K562 (cell line): ENCODE measurements around the gene ZMYM4. TPM values are rescaled to one million over a fixed set of nuclear protein-coding genes. Genes with fewer than 3 reads are reported as not detected.

Source experiments
- ATAC-seq: fragments of 200-7000 bp; cut with Tn5 transposase; 3 replicates; pipeline ENCODE4 v1.9.1; 2020; ENCODE audit warnings: moderate library complexity
- BruUV-seq: library from RNA; stranded (reverse); fragments of 400-500 nt; replicated peaks from 2 replicates; lab custom pipeline; 2021; lab: Mats Ljungman, UMichigan
- CTCF ChIA-PET: fragments of 300-600 bp; formaldehyde crosslinking; extraction: SDS; loops from one replicate; lab custom pipeline; 2021; ENCODE audit warnings: low intra/inter-chr PET ratio; lab: Yijun Ruan, JAX
- POLR2A ChIA-PET: fragments of 300-600, 350-650 bp; sonication (Branson Sonifier 250); formaldehyde crosslinking; extraction: SDS; loops from one replicate; lab custom pipeline; 2021; ENCODE audit warnings: antibody characterized with exemption, inconsistent platforms; lab: Yijun Ruan, JAX
- DNase-seq, 4 experiments: peaks; one replicate each; pipeline versions ENCODE4 v3.0.0 to v3.0.0-alpha.2; 2011 to 2018; ENCODE audit warnings: low spot score in 3 of 4, mixed read lengths in 3 of 4; ENCODE audit errors: extremely low read depth in 1 of 4
- FAIRE-seq: peaks from 2 replicates; lab custom pipeline; 2011; peaks lifted over from hg19 to GRCh38; lab: Jason Lieb, UNC
- H2AFZ ChIP-seq: 2 replicates; pipeline ENCODE4 v1.6.0; 2011; ENCODE audit warnings: low read depth, low read length, control low read depth, inconsistent platforms
- H3K27ac ChIP-seq: fragments of 200-600 bp; 3 replicates; pipeline ENCODE4 v1.8.0; 2011; ENCODE audit warnings: low read depth, mild to moderate bottlenecking, control low read depth, inconsistent platforms, low read length, moderate library complexity, mixed read lengths; ENCODE audit errors: extremely low read depth
- H3K27me3 ChIP-seq, 2 experiments: fragments of 300-600 bp in 1 of 2; 2 replicates in 1 of 2; 3 replicates in 1 of 2; pipeline versions ENCODE4 v1.6.0 to v1.8.0; 2011; ENCODE audit warnings: inconsistent platforms in 2 of 2, low read length in 2 of 2, mild to moderate bottlenecking in 1 of 2, mixed read lengths in 1 of 2, moderate library complexity in 1 of 2; ENCODE audit not compliant: control insufficient read depth in 2 of 2, insufficient read depth in 2 of 2
- H3K36me3 ChIP-seq: fragments of 300-600 bp; 3 replicates; pipeline ENCODE4 v1.8.0; 2011; ENCODE audit warnings: mild to moderate bottlenecking, low read length, inconsistent platforms; ENCODE audit not compliant: control insufficient read depth, insufficient read depth
- H3K4me1 ChIP-seq, 2 experiments: fragments of 200-600 bp in 1 of 2; replicated peaks in 1 of 2; 2 replicates in 1 of 2; 3 replicates in 1 of 2; pipeline versions ENCODE4 v1.5.1 to v1.8.0; 2011; ENCODE audit warnings: inconsistent platforms in 2 of 2, low read length in 2 of 2, mild to moderate bottlenecking in 1 of 2, mixed read lengths in 1 of 2, moderate library complexity in 1 of 2; ENCODE audit not compliant: control insufficient read depth in 2 of 2, insufficient read depth in 2 of 2
- H3K4me2 ChIP-seq: 2 replicates; pipeline ENCODE4 v1.6.1; 2011; ENCODE audit warnings: low read length, control low read depth, inconsistent platforms, mixed read lengths; ENCODE audit not compliant: insufficient read depth
- H3K4me3 ChIP-seq: fragments of 200-600 bp; sonication (generic), shearing (Covaris generic); 2 replicates; pipeline ENCODE4 v1.5.1; 2016; ENCODE audit warnings: control low read depth, inconsistent platforms
- H3K79me2 ChIP-seq: fragments of 200-600 bp; 3 replicates; pipeline ENCODE4 v1.8.0; 2011; ENCODE audit warnings: low read length, inconsistent platforms; ENCODE audit not compliant: control insufficient read depth, insufficient read depth
- H3K9ac ChIP-seq, 2 experiments: 2 replicates each; pipeline versions ENCODE4 v1.6.0 to v1.6.1; 2011; ENCODE audit warnings: low read depth in 2 of 2, low read length in 2 of 2, control low read depth in 1 of 2, inconsistent platforms in 1 of 2, mild to moderate bottlenecking in 1 of 2, mixed read lengths in 1 of 2; ENCODE audit not compliant: insufficient read depth in 1 of 2
- H3K9me1 ChIP-seq: one replicate; pipeline ENCODE4 v1.6.0; 2011; ENCODE audit warnings: inconsistent platforms, mild to moderate bottlenecking, low read length, moderate library complexity; ENCODE audit not compliant: control insufficient read depth, insufficient read depth
- H3K9me3 ChIP-seq: replicated peaks from 2 replicates; pipeline ENCODE4 v1.5.1; 2011; ENCODE audit warnings: low read depth, low read length, inconsistent platforms; ENCODE audit not compliant: control insufficient read depth, insufficient read depth
- H4K20me1 ChIP-seq: replicated peaks from 2 replicates; pipeline ENCODE4 v1.6.1; 2011; ENCODE audit warnings: low read length, inconsistent platforms, mixed read lengths; ENCODE audit not compliant: control insufficient read depth, insufficient read depth
- BMI1 ChIP-seq: fragments of 150-350 bp; IDR thresholded peaks from 2 replicates; pipeline ENCODE4 v1.6.1; 2014; ENCODE audit warnings: low read length
- GATAD2B ChIP-seq: fragments of 450-650 bp; IDR thresholded peaks from 2 replicates; pipeline ENCODE4 v1.6.1; 2017; ENCODE audit warnings: mild to moderate bottlenecking, borderline replicate concordance
- KDM2B ChIP-seq: fragments of 250-450 bp; sonication (Bioruptor Pico); IDR thresholded peaks from 2 replicates; pipeline ENCODE4 v1.8.0; 2021; ENCODE audit warnings: mild to moderate bottlenecking, moderate library complexity
- MXI1 ChIP-seq: IDR thresholded peaks from 2 replicates; pipeline ENCODE4 v1.6.1; 2011; ENCODE audit warnings: low read depth, mild to moderate bottlenecking, improper control_type of control experiment, low read length
- NFIC ChIP-seq: fragments of 450-650 bp; IDR thresholded peaks from 2 replicates; pipeline ENCODE4 v1.6.1; 2017; ENCODE audit warnings: mild to moderate bottlenecking, inconsistent platforms
- PHF8 ChIP-seq: fragments of 200-600 bp; sonication (generic); IDR thresholded peaks from 2 replicates; pipeline ENCODE4 v1.6.1; 2012; ENCODE audit warnings: mixed run types, mild to moderate bottlenecking, inconsistent platforms, low read length, moderate library complexity, borderline replicate concordance
- PPARD ChIP-seq: fragments of 250-450 bp; sonication (Bioruptor Pico); IDR thresholded peaks from 2 replicates; pipeline ENCODE4 v1.8.0; 2022; ENCODE audit warnings: inconsistent platforms, mild to moderate bottlenecking, moderate library complexity
- RBBP5 ChIP-seq: fragments of 200-600 bp; sonication (generic); IDR thresholded peaks from 2 replicates; pipeline ENCODE4 v1.6.1; 2012; ENCODE audit warnings: borderline replicate concordance, mild to moderate bottlenecking, low read length, control low read depth, inconsistent platforms; ENCODE audit not compliant: insufficient read depth, poor library complexity, severe bottlenecking
- SMAD2 ChIP-seq: fragments of 150-350 bp; IDR thresholded peaks from 2 replicates; pipeline ENCODE4 v1.6.1; 2014; ENCODE audit warnings: low read depth, mild to moderate bottlenecking, low read length
- TARDBP ChIP-seq: fragments of 450-650 bp; IDR thresholded peaks from 2 replicates; pipeline ENCODE4 v1.6.1; 2016
- ZNF146 ChIP-seq: IDR thresholded peaks from one replicate; pipeline ENCODE4 v1.6.1; 2018; ENCODE audit warnings: missing compliant biosample characterization; ENCODE audit not compliant: unreplicated experiment
- ZNF695 ChIP-seq: fragments of 450-650 bp; formaldehyde crosslinking; IDR thresholded peaks from 2 replicates; pipeline ENCODE4 v1.4.0; 2020; ENCODE audit warnings: mild to moderate bottlenecking, moderate library complexity
- WGBS: fragments of 100-300 bp; shearing (Covaris generic); methylation state at CpG from one replicate; pipeline ENCODE4 v1.1.6; 2016; ENCODE audit warnings: low coverage, mixed read lengths; ENCODE audit not compliant: insufficient coverage; ENCODE audit errors: missing lambda C conversion rate; 5-methylcytosine and 5-hydroxymethylcytosine counted together
- in situ Hi-C: fragments of 300-500 bp; cut with MboI; formaldehyde crosslinking; loops from 4 replicates; pipeline ENCODE4 v1.15.0; 2018; ENCODE audit warnings: inconsistent platforms, mixed read lengths
- intact Hi-C: fragments of 100-400 bp; cut with micrococcal nuclease; formaldehyde crosslinking; loops from 2 replicates; pipeline ENCODE4 v1.14.2; 2022
- polyA plus RNA-seq, 8 experiments: library from polyadenylated mRNA; depleted of rRNA in 4 of 8; stranded (reverse) in 5 of 8; unstranded in 3 of 8; fragments of >200 nt; fragmentation: Nextera tagmentation in 2 of 8; fragmentation: Illumina TruSeq in 1 of 8; extraction: Ambion mirVana in 2 of 8; extraction: Trizol in 1 of 8; gene quantifications; 2 replicates each; pipeline versions ENCODE4 v1.2.1 to v1.2.3, GENCODE V29; 2011 to 2014; ENCODE audit warnings: inconsistent platforms in 1 of 8, missing spikeins in 1 of 8
- total RNA-seq, 7 experiments: library from RNA; depleted of rRNA in 6 of 7; stranded (reverse); fragments of >200 nt in 6 of 7; fragmentation: Illumina TruSeq in 2 of 7; extraction: Trizol in 2 of 7; gene quantifications; 2 replicates each; pipeline versions ENCODE4 v1.2.1 to v1.2.3, GENCODE V29; 2011 to 2021; ENCODE audit warnings: low replicate concordance in 1 of 7

ZMYM4 gene
- total and polyA plus RNA-seq, 9 of the 15 experiments (the other 6 are each of a cell fraction or from before 2014, with no cell fraction given): 15.2 to 77.2 (median 63.3) TPM

DNA sequence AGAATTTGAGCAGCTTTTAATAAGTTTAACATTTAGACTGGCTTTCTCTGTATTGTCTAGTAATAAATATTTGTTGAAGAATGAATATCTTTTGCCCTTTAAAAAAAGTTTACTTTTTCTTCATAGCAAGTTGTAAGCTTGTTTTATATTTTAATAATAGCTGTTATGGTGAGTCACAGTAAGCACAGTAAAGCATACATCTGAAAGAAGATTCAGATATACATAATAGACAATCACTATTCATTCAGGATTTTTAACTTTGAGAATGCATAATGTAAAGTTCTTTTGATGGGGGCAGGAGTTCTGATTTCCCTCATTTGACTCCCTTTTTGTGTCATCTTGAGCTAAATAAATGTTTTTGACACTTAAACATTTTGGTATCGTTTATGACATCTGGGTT lies 66.0 kb downstream of the ZMYM4 start:
- no peak for FAIRE-seq
- no peaks in the 10 kb centered on the region for H3K9me1 ChIP-seq
- no peaks in the 10 kb centered on the region for H3K27me3 ChIP-seq
- no peak overlapping the region for H3K4me3 ChIP-seq
- H3K9ac ChIP-seq: no peak overlapping the region
- no TSS peak for BruUV-seq
- peaks cover 41% of the 10 kb centered on the region for H3K36me3 ChIP-seq
- no peaks in the 10 kb centered on the region for H3K9me3 ChIP-seq
- in situ Hi-C loops (no loop called here), intact Hi-C loops (no loop called here)
- no peak overlapping the region for H3K27ac ChIP-seq
- no peak for ATAC-seq
- peaks cover 17% of the 10 kb centered on the region for H3K79me2 ChIP-seq
- 100% methylated on average over 1 of the region's 1 CpG for WGBS
- no peak overlapping the region for H3K4me2 ChIP-seq
- H4K20me1 ChIP-seq: no peaks in the 10 kb centered on the region
- no peak overlapping the region for H2AFZ ChIP-seq
- TF ChIP-seq NFIC (no peak), ZNF146 (no peak), KDM2B (CRISPR knock-in tag) (no peak), GATAD2B (no peak), TARDBP (no peak), SMAD2 (no peak), PHF8 (no peak), BMI1 (no peak), PPARD (CRISPR knock-in tag) (no peak), ZNF695 (CRISPR knock-in tag) (no peak), RBBP5 (no peak), MXI1 (no peak)
- H3K4me1 ChIP-seq: no peaks in the 10 kb centered on the region
- ChIA-PET CTCF (no interaction called here), POLR2A (interaction anchor here (1.5 kb wide), 1 partner anchor 22 kb away, joined by 5 read pairs; no protein-coding TSS in a partner anchor)
- no peak for DNase-seq
